K562 (cell line): Measurements from ENCODE around the gene IL6ST. TPM values are rescaled to one million over a fixed set of nuclear protein-coding genes. Genes with fewer than 3 reads are reported as not detected.
A peak's percentile ranks its signal among the peaks of the same experiment; 100 is the strongest.

Experiments used
- ATAC-seq: fragments of 200-7000 bp; cut with Tn5 transposase; 3 replicates; pipeline ENCODE4 v1.9.1; 2020; ENCODE audit warnings: moderate library complexity
- BruUV-seq: library from RNA; stranded (reverse); fragments of 400-500 nt; replicated peaks from 2 replicates; lab custom pipeline; 2021; lab: Mats Ljungman, UMichigan
- CTCF ChIA-PET: fragments of 300-600 bp; formaldehyde crosslinking; extraction: SDS; loops from one replicate; lab custom pipeline; 2021; ENCODE audit warnings: low intra/inter-chr PET ratio; lab: Yijun Ruan, JAX
- POLR2A ChIA-PET: fragments of 300-600, 350-650 bp; sonication (Branson Sonifier 250); formaldehyde crosslinking; extraction: SDS; loops from one replicate; lab custom pipeline; 2021; ENCODE audit warnings: antibody characterized with exemption, inconsistent platforms; lab: Yijun Ruan, JAX
- DNase-seq, 4 experiments: peaks; one replicate each; pipeline versions ENCODE4 v3.0.0 to v3.0.0-alpha.2; 2011 to 2018; ENCODE audit warnings: low spot score in 3 of 4, mixed read lengths in 3 of 4; ENCODE audit errors: extremely low read depth in 1 of 4
- FAIRE-seq: peaks from 2 replicates; lab custom pipeline; 2011; peaks lifted over from hg19 to GRCh38; lab: Jason Lieb, UNC
- H2AFZ ChIP-seq: 2 replicates; pipeline ENCODE4 v1.6.0; 2011; ENCODE audit warnings: low read depth, low read length, control low read depth, inconsistent platforms
- H3K27ac ChIP-seq: fragments of 200-600 bp; 3 replicates; pipeline ENCODE4 v1.8.0; 2011; ENCODE audit warnings: low read depth, mild to moderate bottlenecking, control low read depth, inconsistent platforms, low read length, moderate library complexity, mixed read lengths; ENCODE audit errors: extremely low read depth
- H3K27me3 ChIP-seq, 2 experiments: fragments of 300-600 bp in 1 of 2; 2 replicates in 1 of 2; 3 replicates in 1 of 2; pipeline versions ENCODE4 v1.6.0 to v1.8.0; 2011; ENCODE audit warnings: inconsistent platforms in 2 of 2, low read length in 2 of 2, mild to moderate bottlenecking in 1 of 2, mixed read lengths in 1 of 2, moderate library complexity in 1 of 2; ENCODE audit not compliant: control insufficient read depth in 2 of 2, insufficient read depth in 2 of 2
- H3K36me3 ChIP-seq: fragments of 300-600 bp; 3 replicates; pipeline ENCODE4 v1.8.0; 2011; ENCODE audit warnings: mild to moderate bottlenecking, low read length, inconsistent platforms; ENCODE audit not compliant: control insufficient read depth, insufficient read depth
- H3K4me1 ChIP-seq, 2 experiments: fragments of 200-600 bp in 1 of 2; replicated peaks in 1 of 2; 2 replicates in 1 of 2; 3 replicates in 1 of 2; pipeline versions ENCODE4 v1.5.1 to v1.8.0; 2011; ENCODE audit warnings: inconsistent platforms in 2 of 2, low read length in 2 of 2, mild to moderate bottlenecking in 1 of 2, mixed read lengths in 1 of 2, moderate library complexity in 1 of 2; ENCODE audit not compliant: control insufficient read depth in 2 of 2, insufficient read depth in 2 of 2
- H3K4me2 ChIP-seq: 2 replicates; pipeline ENCODE4 v1.6.1; 2011; ENCODE audit warnings: low read length, control low read depth, inconsistent platforms, mixed read lengths; ENCODE audit not compliant: insufficient read depth
- H3K4me3 ChIP-seq: fragments of 200-600 bp; sonication (generic), shearing (Covaris generic); 2 replicates; pipeline ENCODE4 v1.5.1; 2016; ENCODE audit warnings: control low read depth, inconsistent platforms
- H3K79me2 ChIP-seq: fragments of 200-600 bp; 3 replicates; pipeline ENCODE4 v1.8.0; 2011; ENCODE audit warnings: low read length, inconsistent platforms; ENCODE audit not compliant: control insufficient read depth, insufficient read depth
- H3K9ac ChIP-seq, 2 experiments: 2 replicates each; pipeline versions ENCODE4 v1.6.0 to v1.6.1; 2011; ENCODE audit warnings: low read depth in 2 of 2, low read length in 2 of 2, control low read depth in 1 of 2, inconsistent platforms in 1 of 2, mild to moderate bottlenecking in 1 of 2, mixed read lengths in 1 of 2; ENCODE audit not compliant: insufficient read depth in 1 of 2
- H3K9me1 ChIP-seq: one replicate; pipeline ENCODE4 v1.6.0; 2011; ENCODE audit warnings: inconsistent platforms, mild to moderate bottlenecking, low read length, moderate library complexity; ENCODE audit not compliant: control insufficient read depth, insufficient read depth
- H3K9me3 ChIP-seq: replicated peaks from 2 replicates; pipeline ENCODE4 v1.5.1; 2011; ENCODE audit warnings: low read depth, low read length, inconsistent platforms; ENCODE audit not compliant: control insufficient read depth, insufficient read depth
- H4K20me1 ChIP-seq: replicated peaks from 2 replicates; pipeline ENCODE4 v1.6.1; 2011; ENCODE audit warnings: low read length, inconsistent platforms, mixed read lengths; ENCODE audit not compliant: control insufficient read depth, insufficient read depth
- HNRNPLL ChIP-seq: fragments of 200-400 bp; formaldehyde crosslinking; IDR thresholded peaks from 2 replicates; pipeline ENCODE4 v1.6.1; 2017; ENCODE audit warnings: low read length, low read depth, mild to moderate bottlenecking; ENCODE audit not compliant: poor library complexity, severe bottlenecking
- in situ Hi-C: fragments of 300-500 bp; cut with MboI; formaldehyde crosslinking; loops from 4 replicates; pipeline ENCODE4 v1.15.0; 2018; ENCODE audit warnings: inconsistent platforms, mixed read lengths
- intact Hi-C: fragments of 100-400 bp; cut with micrococcal nuclease; formaldehyde crosslinking; loops from 2 replicates; pipeline ENCODE4 v1.14.2; 2022
- polyA plus RNA-seq, 8 experiments: library from polyadenylated mRNA; depleted of rRNA in 4 of 8; stranded (reverse) in 5 of 8; unstranded in 3 of 8; fragments of >200 nt; fragmentation: Nextera tagmentation in 2 of 8; fragmentation: Illumina TruSeq in 1 of 8; extraction: Ambion mirVana in 2 of 8; extraction: Trizol in 1 of 8; gene quantifications; 2 replicates each; pipeline versions ENCODE4 v1.2.1 to v1.2.3, GENCODE V29; 2011 to 2014; ENCODE audit warnings: inconsistent platforms in 1 of 8, missing spikeins in 1 of 8
- total RNA-seq, 7 experiments: library from RNA; depleted of rRNA in 6 of 7; stranded (reverse); fragments of >200 nt in 6 of 7; fragmentation: Illumina TruSeq in 2 of 7; extraction: Trizol in 2 of 7; gene quantifications; 2 replicates each; pipeline versions ENCODE4 v1.2.1 to v1.2.3, GENCODE V29; 2011 to 2021; ENCODE audit warnings: low replicate concordance in 1 of 7
- TF ChIP-seq, protein P1 (sequence below): fragments of 450-650 bp; IDR thresholded peaks from 2 replicates; pipeline ENCODE4 v1.6.1; 2017; ENCODE audit warnings: mild to moderate bottlenecking, moderate library complexity
- TF ChIP-seq, protein P2 (sequence below), 2 experiments: fragments of 450-650 bp; formaldehyde crosslinking in 1 of 2; IDR thresholded peaks; 2 replicates each; pipeline versions ENCODE4 v1.4.0 to v1.6.1; 2014 to 2020; ENCODE audit warnings: mild to moderate bottlenecking in 2 of 2, borderline replicate concordance in 1 of 2, low read depth in 1 of 2

The IL6ST gene
- total and polyA plus RNA-seq, 9 of the 15 experiments (the other 6 are each of a cell fraction or from before 2014, with no cell fraction given), result 2.0 to 27.0 (median 7.9) TPM

DNA sequence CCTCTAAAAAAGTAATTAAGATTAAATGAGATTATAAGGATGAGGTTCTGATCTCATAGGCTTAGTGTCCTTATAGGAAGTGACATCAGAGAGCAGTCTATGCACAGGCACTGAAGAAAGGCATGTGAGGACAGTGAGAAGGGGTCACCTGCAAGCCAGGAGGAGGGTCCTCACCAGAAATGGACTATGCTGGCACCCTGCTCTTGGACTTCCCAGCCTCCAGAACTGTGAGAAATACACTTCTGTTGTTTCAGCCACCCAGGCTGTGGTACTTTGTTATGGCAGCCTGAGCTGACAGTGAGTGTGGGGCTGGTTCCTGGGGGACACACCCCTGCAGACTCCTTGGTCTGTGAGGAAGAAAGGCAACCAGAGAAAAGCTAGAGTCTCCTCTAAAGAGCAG, 34.7 kb upstream of the IL6ST start:
- H3K9me3 ChIP-seq, result no peaks in the 10 kb centered on the region
- H3K36me3 ChIP-seq, result no peaks in the 10 kb centered on the region
- in situ Hi-C loops, result no loop called here
- no peaks in the 10 kb centered on the region for H3K9me1 ChIP-seq
- ATAC-seq, result peak; percentile 41; the same call in 2 of the 3 replicates
- no peak overlapping the region; a peak in 1 of 4 replicates for H3K9ac ChIP-seq
- no peak overlapping the region for H3K27ac ChIP-seq
- H3K4me2 ChIP-seq, result no peak overlapping the region
- peaks cover 4 to 7% of the 10 kb centered on the region in 2 experiments; a peak in 1 of 5 replicates for H3K4me1 ChIP-seq
- BruUV-seq, result no TSS peak
- H3K4me3 ChIP-seq, result no peak overlapping the region
- POLR2A ChIA-PET, result interaction anchor here (0.6 kb wide), 1 partner anchor 46 kb away, joined by 3 read pairs; no protein-coding TSS in a partner anchor
- TF ChIP-seq HNRNPLL, result no peak
- TF ChIP-seq, protein P1, sequence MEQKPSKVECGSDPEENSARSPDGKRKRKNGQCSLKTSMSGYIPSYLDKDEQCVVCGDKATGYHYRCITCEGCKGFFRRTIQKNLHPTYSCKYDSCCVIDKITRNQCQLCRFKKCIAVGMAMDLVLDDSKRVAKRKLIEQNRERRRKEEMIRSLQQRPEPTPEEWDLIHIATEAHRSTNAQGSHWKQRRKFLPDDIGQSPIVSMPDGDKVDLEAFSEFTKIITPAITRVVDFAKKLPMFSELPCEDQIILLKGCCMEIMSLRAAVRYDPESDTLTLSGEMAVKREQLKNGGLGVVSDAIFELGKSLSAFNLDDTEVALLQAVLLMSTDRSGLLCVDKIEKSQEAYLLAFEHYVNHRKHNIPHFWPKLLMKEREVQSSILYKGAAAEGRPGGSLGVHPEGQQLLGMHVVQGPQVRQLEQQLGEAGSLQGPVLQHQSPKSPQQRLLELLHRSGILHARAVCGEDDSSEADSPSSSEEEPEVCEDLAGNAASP, result no peak
- TF ChIP-seq, protein P2, sequence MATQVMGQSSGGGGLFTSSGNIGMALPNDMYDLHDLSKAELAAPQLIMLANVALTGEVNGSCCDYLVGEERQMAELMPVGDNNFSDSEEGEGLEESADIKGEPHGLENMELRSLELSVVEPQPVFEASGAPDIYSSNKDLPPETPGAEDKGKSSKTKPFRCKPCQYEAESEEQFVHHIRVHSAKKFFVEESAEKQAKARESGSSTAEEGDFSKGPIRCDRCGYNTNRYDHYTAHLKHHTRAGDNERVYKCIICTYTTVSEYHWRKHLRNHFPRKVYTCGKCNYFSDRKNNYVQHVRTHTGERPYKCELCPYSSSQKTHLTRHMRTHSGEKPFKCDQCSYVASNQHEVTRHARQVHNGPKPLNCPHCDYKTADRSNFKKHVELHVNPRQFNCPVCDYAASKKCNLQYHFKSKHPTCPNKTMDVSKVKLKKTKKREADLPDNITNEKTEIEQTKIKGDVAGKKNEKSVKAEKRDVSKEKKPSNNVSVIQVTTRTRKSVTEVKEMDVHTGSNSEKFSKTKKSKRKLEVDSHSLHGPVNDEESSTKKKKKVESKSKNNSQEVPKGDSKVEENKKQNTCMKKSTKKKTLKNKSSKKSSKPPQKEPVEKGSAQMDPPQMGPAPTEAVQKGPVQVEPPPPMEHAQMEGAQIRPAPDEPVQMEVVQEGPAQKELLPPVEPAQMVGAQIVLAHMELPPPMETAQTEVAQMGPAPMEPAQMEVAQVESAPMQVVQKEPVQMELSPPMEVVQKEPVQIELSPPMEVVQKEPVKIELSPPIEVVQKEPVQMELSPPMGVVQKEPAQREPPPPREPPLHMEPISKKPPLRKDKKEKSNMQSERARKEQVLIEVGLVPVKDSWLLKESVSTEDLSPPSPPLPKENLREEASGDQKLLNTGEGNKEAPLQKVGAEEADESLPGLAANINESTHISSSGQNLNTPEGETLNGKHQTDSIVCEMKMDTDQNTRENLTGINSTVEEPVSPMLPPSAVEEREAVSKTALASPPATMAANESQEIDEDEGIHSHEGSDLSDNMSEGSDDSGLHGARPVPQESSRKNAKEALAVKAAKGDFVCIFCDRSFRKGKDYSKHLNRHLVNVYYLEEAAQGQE (IDR thresholded peaks at IDR 0.05; ENCODE audit: borderline replicate concordance), result no peak
- TF ChIP-seq, protein P2 (CRISPR knock-in tag; IDR thresholded peaks at IDR 0.05; ENCODE audit: low read depth), result no peak
- TF ChIP-seq, all 486 proteins: peak for 0
- DNase-seq, result no peak
- H3K27me3 ChIP-seq, result no peaks in the 10 kb centered on the region
- H4K20me1 ChIP-seq, result no peaks in the 10 kb centered on the region
- intact Hi-C loops, result no loop called here
- CTCF ChIA-PET, result no interaction called here
- H3K79me2 ChIP-seq, result no peaks in the 10 kb centered on the region
- H2AFZ ChIP-seq, result peak overlapping the region; percentile 60
- FAIRE-seq, result no peak
